ENCODE measurements around the gene CLCA4. TPM values are rescaled to one million over a fixed set of nuclear protein-coding genes. Genes with fewer than 3 reads are reported as not detected.

The CLCA4 gene
- total and polyA plus RNA-seq, 8 donors: 0.06 to 0.19 (median 0.10) TPM; not detected in 4

- WGBS, 2 donors: 45 to 63% methylated on average over 1 of the region's 1 CpG
- DNase-seq (no peak), ATAC-seq (no peak), FAIRE-seq (no peak)
- intact Hi-C loops (cut with DNase I): no loop called here
- TF ChIP-seq CTCF (IDR thresholded peaks at IDR 0.05): no peak
- Histone ChIP-seq H3K9me3 (no peaks in the 10 kb centered on the region), H3K27ac (no peak overlapping the region), H3K4me1 (no peaks in the 10 kb centered on the region), H3K36me3 (no peaks in the 10 kb centered on the region), H3K4me3 (no peak overlapping the region), H3K27me3 (no peaks in the 10 kb centered on the region)
These were observed 17.0 kb downstream of the CLCA4 start for GRCh38 chr1:86563849-86564248.

- Histone ChIP-seq H3K4me3 (no peak overlapping the region), H3K27ac (no peak overlapping the region), H3K36me3 (no peaks in the 10 kb centered on the region), H3K27me3 (no peaks in the 10 kb centered on the region), H3K4me1 (no peaks in the 10 kb centered on the region), H3K9me3 (no peaks in the 10 kb centered on the region)
- no peak for DNase-seq
- WGBS, 2 donors: 59 to 65% methylated on average over 3 of the region's 3 CpGs
- no peak for FAIRE-seq
- intact Hi-C loops (cut with DNase I): no loop called here
- no peak for ATAC-seq
- TF ChIP-seq CTCF (IDR thresholded peaks at IDR 0.05): no peak
These were observed 20.5 kb downstream of the CLCA4 start for GRCh38 chr1:86567341-86567740.

- DNase-seq: no peak
- Histone ChIP-seq H3K9me3 (no peaks in the 10 kb centered on the region), H3K27ac (no peak overlapping the region), H3K4me1 (no peaks in the 10 kb centered on the region), H3K36me3 (no peaks in the 10 kb centered on the region), H3K4me3 (no peak overlapping the region), H3K27me3 (no peaks in the 10 kb centered on the region)
- FAIRE-seq: no peak
- no peak for ATAC-seq
- TF ChIP-seq CTCF (IDR thresholded peaks at IDR 0.05): no peak
- intact Hi-C loops (cut with DNase I): no loop called here
- WGBS, 2 donors: 58 to 69% methylated on average over 3 of the region's 3 CpGs
These were observed 21.0 kb downstream of the CLCA4 start for GRCh38 chr1:86567878-86568277.

- no peak overlapping the region for H3K27ac ChIP-seq
- no peak for FAIRE-seq
These were observed 27.0 kb downstream of the CLCA4 start for GRCh38 chr1:86573763-86574484.

More at GRCh38 chr1:86573763-86574484, 27.0 kb downstream of the CLCA4 start:
- ATAC-seq (no peak), DNase-seq (no peak)
- intact Hi-C loops (cut with DNase I): no loop called here
- TF ChIP-seq CTCF (IDR thresholded peaks at IDR 0.05): no peak
- Histone ChIP-seq H3K9me3 (no peaks in the 10 kb centered on the region), H3K36me3 (no peaks in the 10 kb centered on the region), H3K27me3 (no peaks in the 10 kb centered on the region), H3K4me3 (no peak overlapping the region), H3K4me1 (no peaks in the 10 kb centered on the region)
- WGBS, 2 donors: 69 to 74% methylated on average over 2 of the region's 2 CpGs

Data from pancreas (tissue), 10 donors.